Keratinocyte (primary cell): ENCODE measurements around the gene PTPN18. TPM values are rescaled to one million over a fixed set of nuclear protein-coding genes. Genes with fewer than 3 reads are reported as not detected.

Experiments used
- DNase-seq: peaks from one replicate; pipeline ENCODE4 v3.0.0-alpha.2; 2011; ENCODE audit warnings: low read depth, missing footprints, low spot score
- FAIRE-seq: peaks from 2 replicates; lab custom pipeline; 2011; peaks lifted over from hg19 to GRCh38; lab: Jason Lieb, UNC
- H2AFZ ChIP-seq: 2 replicates; pipeline ENCODE4 v1.6.0; 2012; ENCODE audit warnings: low read length, control low read depth, inconsistent platforms; ENCODE audit not compliant: control insufficient read depth
- H3K27ac ChIP-seq: 2 replicates; pipeline ENCODE4 v1.5.1; 2011; ENCODE audit warnings: low read length; ENCODE audit not compliant: control insufficient read depth, insufficient read depth
- H3K27me3 ChIP-seq: 3 replicates; pipeline ENCODE4 v1.6.0; 2011; ENCODE audit warnings: low read length; ENCODE audit not compliant: control insufficient read depth, insufficient read depth; ENCODE audit errors: extremely low read depth
- H3K36me3 ChIP-seq, 2 experiments: 2 replicates in 1 of 2; 3 replicates in 1 of 2; pipeline ENCODE4 v1.5.1; 2011; ENCODE audit warnings: low read length in 2 of 2, mild to moderate bottlenecking in 1 of 2; ENCODE audit not compliant: control insufficient read depth in 2 of 2, insufficient read depth in 2 of 2; ENCODE audit errors: extremely low read depth in 1 of 2
- H3K4me1 ChIP-seq: 3 replicates; pipeline ENCODE4 v1.5.1; 2011; ENCODE audit warnings: low read length; ENCODE audit not compliant: control insufficient read depth, insufficient read depth; ENCODE audit errors: extremely low read depth
- H3K4me2 ChIP-seq: 3 replicates; pipeline ENCODE4 v1.6.0; 2011; ENCODE audit warnings: low read depth, low read length; ENCODE audit not compliant: control insufficient read depth, insufficient read depth; ENCODE audit errors: extremely low read depth
- H3K4me3 ChIP-seq, 3 experiments: fragments of 200-600 bp in 1 of 3; sonication (generic) in 1 of 3; 2 replicates in 2 of 3; 3 replicates in 1 of 3; pipeline ENCODE4 v1.5.1; 2011 to 2016; ENCODE audit warnings: low read length in 3 of 3, mild to moderate bottlenecking in 3 of 3, control low read depth in 2 of 3, inconsistent platforms in 1 of 3, low read depth in 1 of 3, mixed read lengths in 1 of 3, mixed run types in 1 of 3, moderate library complexity in 1 of 3; ENCODE audit not compliant: control insufficient read depth in 2 of 3, insufficient read depth in 2 of 3; ENCODE audit errors: extremely low read depth in 1 of 3
- H3K79me2 ChIP-seq: 2 replicates; pipeline ENCODE4 v1.6.0; 2012; ENCODE audit warnings: low read length; ENCODE audit not compliant: control insufficient read depth, insufficient read depth
- H3K9ac ChIP-seq: 3 replicates; pipeline ENCODE4 v1.6.0; 2011; ENCODE audit warnings: low read length; ENCODE audit not compliant: control insufficient read depth, insufficient read depth; ENCODE audit errors: extremely low read depth
- H3K9me1 ChIP-seq: 3 replicates; pipeline ENCODE4 v1.6.0; 2011; ENCODE audit warnings: low read length; ENCODE audit not compliant: control insufficient read depth, insufficient read depth; ENCODE audit errors: extremely low read depth
- H3K9me3 ChIP-seq: 2 replicates; pipeline ENCODE4 v1.5.1; 2012; ENCODE audit warnings: low read depth, low read length; ENCODE audit not compliant: control insufficient read depth
- H4K20me1 ChIP-seq: 3 replicates; pipeline ENCODE4 v1.6.0; 2011; ENCODE audit warnings: low read length; ENCODE audit not compliant: control insufficient read depth, insufficient read depth; ENCODE audit errors: extremely low read depth
- CTCF ChIP-seq, 3 experiments: IDR thresholded peaks in 1 of 3; conservative IDR thresholded peaks in 1 of 3; optimal IDR thresholded peaks in 1 of 3; 2 replicates in 2 of 3; 3 replicates in 1 of 3; pipeline versions ENCODE3 to v1.5.1; 2011; ENCODE audit warnings: low read length in 3 of 3, mild to moderate bottlenecking in 3 of 3, moderate library complexity in 2 of 3, control low read depth in 1 of 3, inconsistent platforms in 1 of 3; ENCODE audit not compliant: insufficient read depth in 2 of 3; ENCODE audit errors: extremely low read depth in 1 of 3
- EZH2 ChIP-seq: IDR thresholded peaks from one replicate; pipeline ENCODE4 v1.6.1; 2012; ENCODE audit warnings: inconsistent platforms, mild to moderate bottlenecking, low read length, moderate library complexity
- dilution Hi-C: fragments of 300-500 bp; cut with MboI; formaldehyde crosslinking; loops from one replicate; pipeline ENCODE4 v1.7.0; 2020; ENCODE audit warnings: low sequenced_read_pairs; ENCODE audit not compliant: extremely low pct_ligation_motif_present
- polyA plus RNA-seq, 5 experiments: library from polyadenylated mRNA; depleted of rRNA in 3 of 5; stranded (reverse) in 3 of 5; stranded (forward) in 1 of 5; unstranded in 1 of 5; fragments of >200 nt; gene quantifications; 1 replicate in 1 of 5; 2 replicates in 3 of 5; 3 replicates in 1 of 5; pipeline versions ENCODE4 v1.2.1 to v1.2.3, GENCODE V29; 2011 to 2012; ENCODE audit warnings: missing spikeins in 2 of 5, low read depth in 1 of 5, low replicate concordance in 1 of 5

Gene PTPN18
- polyA plus RNA-seq, 1 donor (not counting 4 experiments of a cell fraction or from before 2014, with no cell fraction given): 9.6 TPM

GRCh38 chr2:130339885-130340745 lies 15.7 kb upstream of the PTPN18 start:
- Histone ChIP-seq H3K27me3 (no peaks in the 10 kb centered on the region), H3K4me1 (peaks cover 13% of the 10 kb centered on the region), H3K4me2 (no peak overlapping the region), H4K20me1 (no peaks in the 10 kb centered on the region), H3K9ac (no peak overlapping the region), H3K79me2 (peaks cover 24% of the 10 kb centered on the region), H3K9me1 (no peaks in the 10 kb centered on the region), H3K27ac (no peak overlapping the region), H3K36me3 (peaks cover 11 to 16% of the 10 kb centered on the region in 2 experiments), H3K4me3 (no peak overlapping the region), H2AFZ (no peak overlapping the region), H3K9me3 (no peaks in the 10 kb centered on the region)
- FAIRE-seq (no peak), DNase-seq (no peak)
- dilution Hi-C loops: no loop called here
- TF ChIP-seq CTCF (optimal IDR thresholded peaks at IDR 0.05 in 1 of 3, IDR thresholded peaks at IDR 0.05 in 1 of 3, conservative IDR thresholded peaks at IDR 0.05 in 1 of 3; ENCODE audit: extremely low read depth in 1 of 3, insufficient read depth in 2 of 3, low read length in 3 of 3): no peak
- no peak for TF ChIP-seq EZH2

DNA sequence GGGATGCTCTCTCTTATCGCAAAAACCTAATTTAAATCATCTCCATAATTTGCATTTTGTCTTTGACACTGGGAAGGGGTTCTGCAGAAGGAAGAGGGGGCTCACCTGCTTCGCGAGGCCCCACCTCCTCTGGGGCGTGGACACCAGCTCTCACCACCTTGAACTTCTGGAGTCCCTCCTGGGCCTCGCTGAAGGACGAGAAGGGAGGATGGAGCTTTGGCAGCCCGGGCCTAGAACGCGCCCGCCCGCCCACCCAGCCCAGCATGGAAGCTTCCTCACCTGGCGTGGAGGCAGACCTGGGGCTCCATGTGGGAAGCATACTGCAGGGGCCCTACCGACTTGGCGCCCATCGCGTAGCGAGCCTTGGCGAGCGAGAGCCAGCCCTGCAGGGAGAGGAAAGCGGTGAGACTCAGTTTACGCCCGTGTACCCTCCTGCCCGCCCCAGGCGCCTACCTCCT lies 14.3 kb upstream of the PTPN18 start:
- no peak for DNase-seq

More for the DNA sequence above, 14.3 kb upstream of the PTPN18 start:
- TF ChIP-seq EZH2 (no peak), CTCF (optimal IDR thresholded peaks at IDR 0.05 in 1 of 3, IDR thresholded peaks at IDR 0.05 in 1 of 3, conservative IDR thresholded peaks at IDR 0.05 in 1 of 3; ENCODE audit: extremely low read depth in 1 of 3, insufficient read depth in 2 of 3, low read length in 3 of 3) (no peak)
- dilution Hi-C loops: no loop called here
- peaks cover 24 to 31% of the 10 kb centered on the region in 2 experiments for H3K36me3 ChIP-seq
- H3K4me3 ChIP-seq: peak overlapping the region; percentile 80 to 99 (median 88)
- FAIRE-seq: no peak
- no peaks in the 10 kb centered on the region for H3K9me1 ChIP-seq
- H2AFZ ChIP-seq: peak overlapping the region; percentile 92
- H3K4me2 ChIP-seq: peak overlapping the region; percentile 73
- no peaks in the 10 kb centered on the region for H4K20me1 ChIP-seq
- no peaks in the 10 kb centered on the region for H3K27me3 ChIP-seq
- H3K79me2 ChIP-seq: peaks cover 38% of the 10 kb centered on the region
- H3K4me1 ChIP-seq: peaks cover 13% of the 10 kb centered on the region
- peak overlapping the region; percentile 87 for H3K27ac ChIP-seq
- peak overlapping the region; percentile 92 for H3K9ac ChIP-seq
- no peaks in the 10 kb centered on the region for H3K9me3 ChIP-seq
